SK-N-SH (cell line): Measurements from ENCODE around the gene MBOAT2. TPM values are rescaled to one million over a fixed set of nuclear protein-coding genes. Genes with fewer than 3 reads are reported as not detected.
A peak's percentile ranks its signal among the peaks of the same experiment; 100 is the strongest.

Source experiments
- CTCF ChIA-PET: fragments of 300-600, 350-600 bp; formaldehyde crosslinking; extraction: SDS; loops from one replicate; lab custom pipeline; 2021; lab: Yijun Ruan, JAX
- POLR2A ChIA-PET: fragments of 350-600 bp; sonication (Branson Sonifier 250); formaldehyde crosslinking; extraction: SDS; loops from one replicate; lab custom pipeline; 2020; ENCODE audit warnings: antibody characterized with exemption, inconsistent platforms; lab: Yijun Ruan, JAX
- DNase-seq: peaks from one replicate; pipeline ENCODE4 v3.0.0; 2012
- H2AFZ ChIP-seq: fragments of 200-600 bp; sonication (generic); 2 replicates; pipeline ENCODE4 v1.8.1; 2016; ENCODE audit warnings: antibody characterized with exemption, mild to moderate bottlenecking, low read depth
- H3F3A ChIP-seq: fragments of 200-600 bp; sonication (generic); replicated peaks from 2 replicates; pipeline ENCODE3; 2016; ENCODE audit warnings: antibody characterized with exemption, mild to moderate bottlenecking; ENCODE audit not compliant: insufficient read depth
- H3K27ac ChIP-seq, 2 experiments: fragments of 200-500 bp in 1 of 2; fragments of 200-600 bp in 1 of 2; sonication (Bioruptor generic) in 1 of 2; sonication (generic), shearing (Covaris generic) in 1 of 2; 2 replicates each; pipeline versions ENCODE4 v1.5.1 to v1.6.1; 2014 to 2016; ENCODE audit warnings: low read depth in 2 of 2, inconsistent platforms in 1 of 2, low read length in 1 of 2, mild to moderate bottlenecking in 1 of 2, mixed read lengths in 1 of 2
- H3K27me3 ChIP-seq: fragments of 200-600 bp; sonication (generic), shearing (Covaris generic); 2 replicates; pipeline ENCODE4 v1.6.1; 2016; ENCODE audit warnings: mixed run types; ENCODE audit not compliant: insufficient read depth
- H3K36me3 ChIP-seq, 2 experiments: fragments of 200-500 bp in 1 of 2; fragments of 200-600 bp in 1 of 2; sonication (Bioruptor generic) in 1 of 2; sonication (generic) in 1 of 2; replicated peaks in 1 of 2; 2 replicates each; pipeline versions ENCODE3 to v1.5.1; 2014 to 2016; ENCODE audit warnings: low read length in 1 of 2, mild to moderate bottlenecking in 1 of 2; ENCODE audit not compliant: insufficient read depth in 2 of 2, control insufficient read depth in 1 of 2
- H3K4me1 ChIP-seq, 2 experiments: fragments of 200-500 bp in 1 of 2; fragments of 200-600 bp in 1 of 2; sonication (Bioruptor generic) in 1 of 2; sonication (generic), shearing (Covaris generic) in 1 of 2; 2 replicates each; pipeline versions ENCODE4 v1.5.1 to v1.6.1; 2014 to 2016; ENCODE audit warnings: low read depth in 1 of 2, low read length in 1 of 2, mixed run types in 1 of 2; ENCODE audit not compliant: insufficient read depth in 2 of 2, control insufficient read depth in 1 of 2
- H3K4me2 ChIP-seq: fragments of 200-600 bp; sonication (generic), shearing (Covaris generic); 2 replicates; pipeline ENCODE4 v1.6.1; 2017; ENCODE audit warnings: mixed run types
- H3K4me3 ChIP-seq, 2 experiments: fragments of 200-500 bp in 1 of 2; fragments of 200-600 bp in 1 of 2; sonication (Bioruptor generic) in 1 of 2; sonication (generic), shearing (Covaris generic) in 1 of 2; 2 replicates each; pipeline versions ENCODE4 v1.5.1 to v1.8.1; 2014 to 2016; ENCODE audit warnings: low read depth in 2 of 2, inconsistent platforms in 1 of 2, low read length in 1 of 2, mild to moderate bottlenecking in 1 of 2, mixed read lengths in 1 of 2, moderate library complexity in 1 of 2
- H3K79me2 ChIP-seq: fragments of 200-600 bp; sonication (generic); 2 replicates; pipeline ENCODE4 v1.8.1; 2017; ENCODE audit warnings: mild to moderate bottlenecking; ENCODE audit not compliant: insufficient read depth
- H3K9ac ChIP-seq: fragments of 200-600 bp; sonication (generic); 2 replicates; pipeline ENCODE4 v1.6.1; 2017; ENCODE audit warnings: mixed run types
- H3K9me2 ChIP-seq: fragments of 200-600 bp; sonication (generic); 2 replicates; pipeline ENCODE4 v1.6.1; 2017; ENCODE audit warnings: mixed run types
- H3K9me3 ChIP-seq: fragments of 200-600 bp; sonication (generic); 2 replicates; pipeline ENCODE4 v1.6.1; 2017; ENCODE audit warnings: mixed run types, mild to moderate bottlenecking, moderate library complexity
- H4K20me1 ChIP-seq: fragments of 200-600 bp; sonication (generic); 2 replicates; pipeline ENCODE4 v1.6.1; 2017; ENCODE audit warnings: mild to moderate bottlenecking, mixed run types; ENCODE audit not compliant: insufficient read depth
- EP300 ChIP-seq, 2 experiments: IDR thresholded peaks; 2 replicates each; pipeline versions ENCODE4 v1.4.0 to v1.6.1; 2012; ENCODE audit warnings: borderline replicate concordance in 1 of 2, low read depth in 1 of 2, low read length in 1 of 2
- FOXJ3 ChIP-seq: sonication (generic); formaldehyde crosslinking; IDR thresholded peaks from 2 replicates; pipeline ENCODE4 v1.5.1; 2020; ENCODE audit warnings: mild to moderate bottlenecking, missing genetic modification reagents
- FOXM1 ChIP-seq: IDR thresholded peaks from 2 replicates; pipeline ENCODE4 v1.4.0; 2012; ENCODE audit warnings: low read depth, mild to moderate bottlenecking
- POLR2AphosphoS5 ChIP-seq: IDR thresholded peaks from 2 replicates; pipeline ENCODE4 v1.6.1; 2012; ENCODE audit warnings: low read depth, low read length
- SIN3A ChIP-seq: IDR thresholded peaks from 2 replicates; pipeline ENCODE4 v1.6.1; 2012; ENCODE audit warnings: low read depth, mild to moderate bottlenecking, low read length, moderate library complexity, borderline replicate concordance
- TEAD4 ChIP-seq: IDR thresholded peaks from 2 replicates; pipeline ENCODE4 v1.4.0; 2012; ENCODE audit warnings: mild to moderate bottlenecking, borderline replicate concordance; ENCODE audit not compliant: insufficient read depth
- WGBS: methylation state at CpG from one replicate; pipeline ENCODE4 v1.1.6; 2017; ENCODE audit warnings: low lambda C conversion rate; 5-methylcytosine and 5-hydroxymethylcytosine counted together
- polyA plus RNA-seq, 3 experiments: library from polyadenylated mRNA; depleted of rRNA; stranded (reverse); fragments of >200 nt; gene quantifications; 2 replicates each; pipeline ENCODE4 v1.2.3, GENCODE V29; 2012
- TF ChIP-seq, protein P1 (sequence below): fragments of 150-350 bp; IDR thresholded peaks from 2 replicates; pipeline ENCODE4 v1.6.1; 2017; ENCODE audit warnings: antibody characterized with exemption, low read length, low read depth, borderline replicate concordance

The MBOAT2 gene
- polyA plus RNA-seq, 1 of the 3 experiments (the other 2 are of a cell fraction) = 33.9 TPM

DNA sequence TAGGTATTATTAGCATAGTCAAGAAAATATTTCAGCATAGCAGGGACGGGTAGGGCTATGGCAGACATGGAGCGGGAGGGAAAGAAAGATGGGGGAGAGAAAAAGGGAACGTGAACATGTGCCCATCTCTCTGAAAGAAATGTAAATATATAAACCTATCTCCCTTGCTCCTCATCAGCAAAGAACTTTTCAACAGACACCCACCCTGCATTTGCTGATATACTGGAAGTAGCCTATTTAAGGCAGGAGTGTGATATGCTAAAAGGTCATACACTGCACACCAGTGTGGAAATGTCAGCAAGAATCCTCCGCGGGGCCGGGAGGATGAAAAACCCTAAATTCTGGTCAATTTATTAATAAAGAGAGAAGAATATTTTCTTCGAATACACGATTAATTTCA lies 1.7 kb downstream of the MBOAT2 start:
- 91% methylated on average over 8 of the region's 8 CpGs for WGBS
- CTCF ChIA-PET = interaction anchor here (1.2 to 1.4 kb wide), 2 partner anchors 9 to 128 kb away, joined by 3 to 4 read pairs; no protein-coding TSS in a partner anchor
- peak overlapping the region; percentile 82 for H3K4me2 ChIP-seq

GRCh38 chr2:9001229-9001628 lies 2.3 kb downstream of the MBOAT2 start:
- H3F3A ChIP-seq = no peaks in the 10 kb centered on the region
- H4K20me1 ChIP-seq = peaks cover 47% of the 10 kb centered on the region
- H3K27me3 ChIP-seq = no peaks in the 10 kb centered on the region
- H3K4me1 ChIP-seq = peaks cover 21 to 49% of the 10 kb centered on the region in 2 experiments; a peak in 3 of 4 replicates
- DNase-seq = no peak
- 72% methylated on average over 5 of the region's 5 CpGs for WGBS
- TF ChIP-seq, protein P1, sequence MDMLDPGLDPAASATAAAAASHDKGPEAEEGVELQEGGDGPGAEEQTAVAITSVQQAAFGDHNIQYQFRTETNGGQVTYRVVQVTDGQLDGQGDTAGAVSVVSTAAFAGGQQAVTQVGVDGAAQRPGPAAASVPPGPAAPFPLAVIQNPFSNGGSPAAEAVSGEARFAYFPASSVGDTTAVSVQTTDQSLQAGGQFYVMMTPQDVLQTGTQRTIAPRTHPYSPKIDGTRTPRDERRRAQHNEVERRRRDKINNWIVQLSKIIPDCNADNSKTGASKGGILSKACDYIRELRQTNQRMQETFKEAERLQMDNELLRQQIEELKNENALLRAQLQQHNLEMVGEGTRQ = no peak
- TF ChIP-seq POLR2AphosphoS5 (no peak), FOXJ3 (CRISPR knock-in tag) (no peak), SIN3A (no peak)
- TF ChIP-seq, all 33 proteins: peak for 0
- H3K9me3 ChIP-seq = no peaks in the 10 kb centered on the region
- H2AFZ ChIP-seq = no peak overlapping the region
- H3K4me3 ChIP-seq = peak overlapping the region in 1 of 2 experiments; percentile 80; a peak in 1 of 4 replicates
- H3K36me3 ChIP-seq = peaks cover 0 to 7% of the 10 kb centered on the region in 2 experiments
- H3K9me2 ChIP-seq = no peaks in the 10 kb centered on the region
- H3K4me2 ChIP-seq = peak overlapping the region; percentile 82
- peaks cover 82% of the 10 kb centered on the region for H3K79me2 ChIP-seq
- ChIA-PET CTCF (interaction anchor here (0.7 to 1.2 kb wide), 2 partner anchors 9 to 142 kb away, joined by 4 to 5 read pairs; no protein-coding TSS in a partner anchor), POLR2A (no interaction called here)
- H3K9ac ChIP-seq = no peak overlapping the region
- H3K27ac ChIP-seq = no peak overlapping the region

More for the DNA sequence above, 1.7 kb downstream of the MBOAT2 start:
- H3F3A ChIP-seq = no peaks in the 10 kb centered on the region
- H3K4me3 ChIP-seq = peak overlapping the region; percentile 80 to 96; a peak in 3 of 4 replicates
- no peak overlapping the region for H3K27ac ChIP-seq
- peak overlapping the region; percentile 70; the same call in 1 of the 2 replicates for H3K9ac ChIP-seq
- H4K20me1 ChIP-seq = peaks cover 42% of the 10 kb centered on the region
- no peaks in the 10 kb centered on the region for H3K9me3 ChIP-seq
- H3K79me2 ChIP-seq = peaks cover 76% of the 10 kb centered on the region
- no peak for DNase-seq
- no peak for TF ChIP-seq EP300 (IDR thresholded peaks at IDR 0.05; ENCODE audit: borderline replicate concordance in 1 of 2, low read depth in 1 of 2, low read length in 1 of 2)
- TF ChIP-seq TEAD4 = no peak
- no peaks in the 10 kb centered on the region for H3K27me3 ChIP-seq
- no peaks in the 10 kb centered on the region for H3K9me2 ChIP-seq
- H3K36me3 ChIP-seq = peaks cover 0 to 7% of the 10 kb centered on the region in 2 experiments
- POLR2A ChIA-PET = no interaction called here
- no peak overlapping the region for H2AFZ ChIP-seq
- peaks cover 21 to 49% of the 10 kb centered on the region in 2 experiments; a peak in 3 of 4 replicates for H3K4me1 ChIP-seq

GRCh38 chr2:9000442-9000841 lies 3.0 kb downstream of the MBOAT2 start:
- Histone ChIP-seq H3K9ac (no peak overlapping the region), H3K27ac (no peak overlapping the region), H3K36me3 (peaks cover 0 to 5% of the 10 kb centered on the region in 2 experiments), H3K4me1 (peaks cover 21 to 49% of the 10 kb centered on the region in 2 experiments; a peak in 3 of 4 replicates), H3K4me3 (no peak overlapping the region), H3K9me3 (no peaks in the 10 kb centered on the region), H4K20me1 (peaks cover 47% of the 10 kb centered on the region), H3F3A (no peaks in the 10 kb centered on the region)
- ChIA-PET POLR2A (no interaction called here), CTCF (no interaction called here)
- TF ChIP-seq FOXM1 = no peak
- TF ChIP-seq, all 33 proteins: peak for 0
- no peak for DNase-seq
- H3K4me2 ChIP-seq = no peak overlapping the region
- H3K79me2 ChIP-seq = peaks cover 90% of the 10 kb centered on the region
- H3K27me3 ChIP-seq = no peaks in the 10 kb centered on the region
- 95% methylated on average over 3 of the region's 3 CpGs for WGBS
- no peak overlapping the region for H2AFZ ChIP-seq
- H3K9me2 ChIP-seq = no peaks in the 10 kb centered on the region
